HL-60 (cell line): Measurements from ENCODE around the gene DCDC2C.

Source experiments
- POLR2AphosphoS5 ChIP-seq: IDR thresholded peaks from 2 replicates; pipeline ENCODE4 v1.6.1; 2012; ENCODE audit warnings: low read depth
- TF ChIP-seq, protein P1 (sequence below): IDR thresholded peaks from one replicate; pipeline ENCODE4 v1.5.1; 2011; ENCODE audit warnings: low read length, control low read depth, inconsistent platforms; ENCODE audit not compliant: insufficient read depth

DNA sequence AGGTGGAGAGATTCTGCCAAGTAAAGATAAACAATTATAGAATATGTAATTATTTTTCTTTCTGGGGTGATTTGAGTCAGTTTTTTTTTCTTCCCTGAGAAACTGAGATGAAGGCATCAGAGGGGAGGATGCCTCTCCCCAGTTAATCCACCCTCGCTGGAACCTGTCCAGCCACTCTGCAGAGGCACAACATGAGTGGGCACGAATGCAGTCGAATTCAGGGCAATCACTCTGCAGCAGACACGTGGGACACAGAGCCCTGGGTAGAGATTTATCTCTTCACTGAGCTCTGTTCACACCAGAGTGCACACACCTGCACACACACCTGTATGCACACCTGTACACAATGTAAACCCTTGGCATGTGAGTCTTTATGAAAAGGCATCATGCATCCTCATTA lies 154.2 kb downstream of the DCDC2C start:
- TF ChIP-seq, protein P1, sequence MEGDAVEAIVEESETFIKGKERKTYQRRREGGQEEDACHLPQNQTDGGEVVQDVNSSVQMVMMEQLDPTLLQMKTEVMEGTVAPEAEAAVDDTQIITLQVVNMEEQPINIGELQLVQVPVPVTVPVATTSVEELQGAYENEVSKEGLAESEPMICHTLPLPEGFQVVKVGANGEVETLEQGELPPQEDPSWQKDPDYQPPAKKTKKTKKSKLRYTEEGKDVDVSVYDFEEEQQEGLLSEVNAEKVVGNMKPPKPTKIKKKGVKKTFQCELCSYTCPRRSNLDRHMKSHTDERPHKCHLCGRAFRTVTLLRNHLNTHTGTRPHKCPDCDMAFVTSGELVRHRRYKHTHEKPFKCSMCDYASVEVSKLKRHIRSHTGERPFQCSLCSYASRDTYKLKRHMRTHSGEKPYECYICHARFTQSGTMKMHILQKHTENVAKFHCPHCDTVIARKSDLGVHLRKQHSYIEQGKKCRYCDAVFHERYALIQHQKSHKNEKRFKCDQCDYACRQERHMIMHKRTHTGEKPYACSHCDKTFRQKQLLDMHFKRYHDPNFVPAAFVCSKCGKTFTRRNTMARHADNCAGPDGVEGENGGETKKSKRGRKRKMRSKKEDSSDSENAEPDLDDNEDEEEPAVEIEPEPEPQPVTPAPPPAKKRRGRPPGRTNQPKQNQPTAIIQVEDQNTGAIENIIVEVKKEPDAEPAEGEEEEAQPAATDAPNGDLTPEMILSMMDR = no peak
- TF ChIP-seq POLR2AphosphoS5 = no peak
